IPS-NIHi7 (cell line): ENCODE data around the gene MFSD2B.
"Not testable (repeated sequence)": the region's sequence is repeated elsewhere in the genome, so short reads cannot be mapped to it uniquely, and the experiment has no call there.

Source experiments
- DNase-seq: peaks from one replicate; pipeline ENCODE4 v3.0.0; 2012; ENCODE audit warnings: mixed read lengths; ENCODE audit errors: extremely low spot score

Gene MFSD2B

DNA sequence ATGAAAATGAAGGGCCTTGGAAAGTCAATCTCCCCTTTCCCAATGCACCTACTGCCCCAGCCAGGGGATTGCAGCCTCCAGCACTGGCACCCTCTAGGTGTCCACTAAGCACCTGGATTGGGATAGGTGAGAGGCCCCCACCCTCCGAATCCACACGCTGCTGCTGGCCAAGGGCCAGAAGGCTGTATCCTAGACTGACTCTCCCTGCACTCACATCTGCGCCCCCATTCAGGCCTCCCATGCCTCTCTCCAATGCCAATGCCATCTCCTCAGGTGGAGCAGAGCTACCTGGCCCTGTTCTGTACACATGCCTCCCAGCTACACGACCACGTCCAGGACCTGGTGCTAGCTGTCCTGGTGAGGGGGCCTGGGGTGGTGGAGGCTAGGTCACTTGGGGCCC is 9.8 kb downstream of the MFSD2B start:
- no peak for DNase-seq

DNA sequence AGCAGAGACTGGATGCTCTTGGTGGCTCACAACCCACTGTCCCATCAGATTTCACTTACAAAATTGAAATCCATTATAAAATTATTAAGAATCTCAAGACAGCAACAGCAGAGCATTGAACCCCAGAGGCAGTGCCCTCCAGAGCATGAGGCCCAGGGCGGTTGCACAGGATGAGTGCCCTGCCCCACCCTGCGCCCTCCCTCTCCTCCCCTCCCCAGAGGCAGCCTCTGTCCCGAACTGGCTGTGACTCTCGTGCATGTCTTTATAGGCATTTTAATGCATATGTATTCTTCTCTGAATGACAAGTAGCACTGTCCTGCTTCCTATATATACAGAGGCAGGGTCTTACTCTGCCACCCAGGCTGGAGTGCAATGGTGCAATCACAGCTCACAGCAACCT is 10.4 kb downstream of the MFSD2B start:
- no peak for DNase-seq

DNA sequence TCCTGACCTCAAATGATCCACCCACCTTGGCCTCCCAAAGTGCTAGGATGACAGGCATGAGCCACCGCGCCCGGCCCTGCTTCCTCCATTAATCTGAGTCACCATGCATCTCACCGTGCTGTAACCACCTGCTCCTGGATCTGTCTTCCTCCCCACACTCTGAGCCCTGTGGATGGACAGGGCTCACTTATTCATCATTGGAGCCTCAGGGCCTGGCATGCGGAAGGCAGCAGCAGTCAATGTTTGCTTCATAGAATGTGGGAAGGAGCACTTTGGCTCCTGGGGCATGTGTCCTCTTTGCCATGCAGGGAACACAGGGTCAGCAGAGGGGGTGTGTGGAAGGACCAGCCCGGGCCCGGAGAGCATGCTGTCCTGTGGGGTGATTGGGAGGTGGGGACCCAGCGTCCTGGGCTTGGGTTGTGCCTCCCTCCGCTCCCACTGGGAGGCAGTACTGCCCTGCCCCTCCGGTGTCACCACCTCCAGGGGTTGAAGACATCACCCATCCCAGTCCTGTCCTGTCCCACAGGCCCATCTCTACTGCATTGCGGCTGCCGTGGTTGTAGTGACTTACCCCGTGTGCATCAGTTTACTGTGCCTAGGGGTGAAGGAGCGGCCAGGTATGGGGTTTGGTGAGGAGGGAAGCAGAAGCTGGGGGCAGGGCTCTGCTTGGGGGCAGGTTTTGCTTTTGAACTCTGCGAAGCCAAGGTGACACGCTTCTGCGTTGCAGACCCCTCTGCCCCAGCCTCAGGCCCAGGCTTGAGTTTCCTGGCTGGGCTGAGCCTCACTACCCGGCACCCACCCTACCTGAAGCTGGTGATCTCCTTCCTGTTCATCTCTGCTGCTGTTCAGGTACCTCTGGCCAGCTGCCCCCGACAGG is 11.5 kb downstream of the MFSD2B start:
- DNase-seq = peak; percentile 84

DNA sequence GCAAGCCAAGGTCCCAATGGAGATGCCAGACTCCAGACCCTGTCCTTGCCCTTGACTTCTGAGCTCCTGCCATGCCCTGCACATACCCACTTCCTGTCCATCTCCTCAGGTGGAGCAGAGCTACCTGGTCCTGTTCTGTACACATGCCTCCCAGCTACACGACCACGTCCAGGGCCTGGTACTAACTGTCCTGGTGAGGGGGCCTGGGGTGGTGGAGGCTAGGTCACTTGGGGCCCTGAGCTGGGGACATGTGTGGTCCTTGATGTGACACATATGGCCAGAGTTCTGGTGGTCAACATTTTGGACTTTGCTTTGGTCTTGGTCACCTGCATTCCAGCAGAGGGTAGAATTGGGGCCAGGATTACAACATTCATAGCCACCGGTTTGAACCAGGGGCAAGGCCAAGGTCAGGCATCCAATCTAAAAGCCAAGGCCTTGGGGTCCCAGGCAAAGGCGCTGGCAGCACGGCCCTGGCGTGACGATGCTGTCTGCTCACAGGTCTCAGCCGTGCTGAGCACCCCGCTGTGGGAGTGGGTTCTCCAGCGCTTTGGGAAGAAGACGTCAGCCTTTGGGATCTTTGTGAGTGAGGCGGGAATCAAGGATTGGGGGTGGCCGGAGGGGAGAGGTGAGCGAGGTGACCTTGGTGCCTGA is 12.6 kb downstream of the MFSD2B start:
- DNase-seq = no peak

DNA sequence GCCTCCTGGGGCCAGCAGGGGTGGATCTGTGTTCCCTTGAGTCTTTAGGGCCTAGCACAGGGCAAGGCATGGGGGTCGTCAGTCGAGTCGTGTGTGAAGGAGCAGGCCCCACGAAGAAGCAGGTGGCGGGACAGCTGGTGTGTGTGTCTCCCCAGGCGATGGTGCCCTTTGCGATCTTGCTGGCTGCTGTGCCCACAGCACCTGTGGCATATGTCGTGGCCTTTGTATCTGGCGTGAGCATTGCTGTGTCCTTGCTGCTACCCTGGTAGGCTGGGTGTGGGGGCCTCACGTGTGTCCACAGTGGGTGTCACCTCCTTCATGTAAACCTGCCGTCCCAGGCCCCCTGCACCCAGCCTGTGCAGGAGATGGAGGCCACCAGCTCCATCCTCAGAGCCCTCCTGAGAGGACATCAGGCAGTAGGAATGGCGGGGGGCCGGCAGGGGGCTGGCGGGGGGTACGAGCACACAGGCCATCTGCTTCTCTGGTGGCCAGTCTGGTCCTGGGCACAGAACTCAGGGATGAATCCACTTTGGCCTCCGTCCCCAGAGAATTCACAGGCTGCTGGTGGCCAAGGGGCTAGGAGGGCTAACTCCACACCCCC is 13.2 kb downstream of the MFSD2B start:
- DNase-seq = no peak

DNA sequence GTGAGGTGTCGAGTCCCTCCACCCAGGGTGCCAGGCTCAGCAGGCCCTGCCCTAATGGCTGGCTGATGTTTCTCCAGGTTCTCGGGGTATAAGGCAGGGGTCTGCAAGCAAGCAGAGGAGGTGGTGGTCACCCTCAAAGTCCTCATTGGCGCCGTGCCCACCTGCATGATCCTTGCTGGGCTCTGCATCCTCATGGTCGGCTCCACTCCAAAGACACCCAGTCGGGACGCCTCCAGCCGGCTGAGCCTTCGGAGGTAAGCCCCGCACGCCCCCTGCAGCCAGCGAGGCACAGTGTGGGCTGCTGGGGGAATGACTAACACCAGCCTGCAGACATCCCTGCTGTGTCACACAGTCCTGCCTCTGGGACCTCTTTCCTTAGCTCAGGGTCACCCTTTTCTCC is 14.1 kb downstream of the MFSD2B start:
- DNase-seq = peak; percentile 59

DNA sequence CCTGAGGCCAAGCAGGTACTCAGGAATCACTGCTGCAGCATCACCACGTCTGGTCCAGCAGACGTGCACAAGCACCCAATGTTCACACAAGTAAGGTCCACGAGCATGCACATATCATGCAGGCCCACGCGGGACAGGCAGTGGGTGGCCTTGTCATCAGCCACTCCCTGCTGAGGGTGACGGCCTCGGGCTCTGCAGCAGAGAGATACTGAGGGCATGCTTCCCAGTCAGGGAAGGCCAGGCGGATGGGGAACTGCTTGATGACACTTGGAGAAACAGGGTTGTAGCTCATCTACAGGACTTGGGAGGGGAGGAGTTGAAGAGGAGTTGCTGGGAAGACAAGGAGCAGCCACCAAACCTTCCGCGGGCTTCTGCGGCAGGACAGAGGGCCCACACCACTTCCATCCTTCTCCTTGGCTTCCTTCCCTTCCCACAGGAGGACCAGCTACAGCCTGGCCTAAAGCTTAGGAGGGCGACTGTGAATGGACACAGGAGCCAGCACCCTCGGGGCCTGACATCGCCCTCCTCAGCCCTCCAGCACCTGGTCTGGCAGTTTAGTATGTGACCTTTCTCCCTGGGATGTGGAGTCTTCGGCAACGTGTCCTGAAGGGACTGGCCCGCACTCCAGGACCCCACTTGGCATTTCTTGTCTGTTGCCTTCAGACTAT is 15.2 kb downstream of the MFSD2B start:
- no peak for DNase-seq

DNA sequence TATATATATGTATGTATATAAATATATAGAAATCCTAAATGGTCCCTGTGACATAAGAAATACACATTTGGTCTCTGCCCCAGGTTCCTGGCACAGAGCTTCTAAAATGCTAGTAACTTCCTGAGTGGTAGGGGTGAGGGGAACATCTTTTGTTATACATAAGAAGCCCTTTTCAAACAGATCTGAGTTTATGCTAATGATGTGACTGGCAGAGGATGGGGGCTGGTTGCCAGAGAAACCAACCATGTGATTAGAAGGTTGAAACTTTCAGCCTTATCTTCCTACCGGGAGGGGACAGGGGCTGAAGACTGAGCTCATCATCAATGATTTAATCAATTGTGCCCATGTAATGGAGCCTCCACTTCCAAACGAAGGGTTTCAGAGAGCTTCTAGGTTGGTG is 16.3 kb downstream of the MFSD2B start:
- DNase-seq = no peak

DNA sequence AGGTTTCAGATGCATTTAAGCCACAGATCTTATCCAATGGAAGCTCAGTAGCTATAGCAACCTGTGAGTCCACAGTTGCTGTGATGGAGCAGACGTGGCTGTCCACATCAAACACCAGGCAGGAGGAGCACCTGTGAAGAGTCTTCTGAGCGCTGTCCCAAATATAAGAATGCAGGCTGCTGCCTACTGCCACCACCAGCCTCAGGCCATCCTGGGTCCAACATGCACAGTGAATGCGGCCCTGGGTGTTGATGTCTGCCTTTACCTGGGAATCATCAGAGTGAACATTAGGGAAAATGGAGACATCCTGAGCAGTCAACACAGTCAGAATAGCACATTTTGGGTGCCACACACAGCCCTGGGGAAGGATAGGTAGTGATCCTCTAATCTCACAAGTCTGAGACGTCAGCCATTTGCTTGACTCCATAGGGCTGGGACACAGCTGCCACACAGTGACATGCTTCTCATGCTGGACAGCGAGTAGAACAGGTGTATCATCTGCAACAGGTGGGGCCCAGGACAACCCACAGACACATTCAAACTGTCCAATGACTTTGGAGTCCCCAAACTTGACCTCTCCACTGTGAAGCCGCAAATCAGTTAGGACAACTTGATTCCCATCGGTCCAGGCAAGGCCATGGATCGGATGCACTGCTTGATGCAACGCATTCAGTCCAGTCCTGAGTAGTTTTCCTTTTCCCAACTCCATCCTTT is 29.1 kb downstream of the MFSD2B start:
- DNase-seq = no peak

DNA sequence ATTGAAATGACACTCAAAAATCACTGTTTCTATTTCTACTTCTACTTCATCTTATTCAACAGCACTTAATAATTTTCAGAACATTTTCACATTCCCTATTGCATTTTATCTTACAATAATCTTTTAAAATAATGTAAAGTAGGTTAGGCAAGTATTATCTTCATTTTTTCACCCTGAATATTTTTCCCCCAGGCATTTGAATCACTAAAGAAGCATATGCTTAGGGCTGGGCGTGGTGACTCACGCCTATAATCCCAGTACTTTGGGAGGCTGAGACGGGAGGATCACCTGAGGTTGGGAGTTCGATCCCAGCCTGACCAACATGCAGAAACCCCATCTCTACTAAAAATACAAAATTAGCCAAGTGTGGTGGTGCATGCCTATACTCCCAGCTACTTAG is 30.6 kb downstream of the MFSD2B start:
- DNase-seq = no peak

DNA sequence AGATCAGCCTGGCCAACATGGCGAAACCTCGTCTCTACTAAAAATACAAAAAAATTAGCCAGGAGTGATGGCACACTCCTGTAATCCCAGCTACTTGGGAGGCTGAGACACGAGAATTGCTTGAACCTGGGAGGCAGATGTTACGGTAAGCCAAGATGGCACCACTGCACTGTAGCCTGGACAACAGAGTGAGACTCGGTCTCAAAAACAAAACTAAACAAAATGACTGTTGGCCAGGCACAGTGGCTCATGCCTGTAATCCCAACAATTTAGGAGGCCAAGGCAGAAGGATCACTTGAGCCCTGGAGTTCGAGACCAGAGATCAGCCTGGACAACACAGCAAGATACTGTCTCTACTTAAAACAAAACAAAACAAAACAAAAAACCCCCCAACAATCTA is 33.2 kb downstream of the MFSD2B start:
- DNase-seq = not testable (repeated sequence)

DNA sequence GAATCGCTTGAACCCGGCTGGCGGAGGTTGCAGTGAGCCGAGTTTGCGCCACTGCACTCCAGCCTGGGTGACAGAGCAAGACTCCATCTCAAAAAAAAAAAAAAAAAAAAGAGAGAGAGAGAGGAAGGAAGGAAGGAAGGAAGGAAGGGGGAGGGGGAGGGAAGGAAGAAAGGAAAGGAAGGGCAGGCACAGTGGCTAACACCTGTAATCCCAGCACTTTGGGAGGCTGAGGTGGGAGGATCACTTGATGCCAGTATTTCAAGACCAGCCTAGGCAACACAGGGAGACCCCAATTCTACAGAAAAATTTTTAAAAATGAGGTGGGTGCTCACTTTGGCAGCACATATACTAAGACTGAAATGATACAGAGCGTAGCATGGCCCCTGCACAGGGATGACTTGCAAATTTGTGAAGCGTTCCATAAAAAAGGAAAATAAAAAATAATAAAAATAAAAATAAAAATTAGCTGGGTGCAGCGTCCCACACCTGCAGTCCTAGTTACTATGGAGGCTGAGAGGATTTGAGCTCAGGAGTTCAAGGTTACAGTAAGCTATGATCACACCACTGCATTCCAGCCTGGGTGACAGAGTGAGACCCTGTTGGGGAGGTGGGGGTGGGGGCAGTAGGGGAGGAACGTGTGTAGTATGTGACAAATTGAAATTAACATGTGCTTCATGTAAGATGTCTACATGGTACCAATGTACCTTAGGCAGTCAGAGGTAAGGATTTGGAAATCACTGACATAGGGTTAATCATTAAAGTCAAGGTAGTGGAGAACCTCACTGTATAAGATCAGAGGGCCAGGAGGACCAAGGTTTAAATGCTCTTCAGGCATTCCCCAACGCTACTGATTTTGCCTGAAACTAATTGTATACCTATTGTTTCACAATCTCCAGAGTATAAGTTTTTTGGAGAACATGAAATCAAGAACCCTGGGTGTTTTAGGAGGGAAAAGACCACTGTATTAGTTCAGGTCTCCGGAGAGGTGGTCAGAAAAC is 35.9 kb downstream of the MFSD2B start:
- DNase-seq = no peak

DNA sequence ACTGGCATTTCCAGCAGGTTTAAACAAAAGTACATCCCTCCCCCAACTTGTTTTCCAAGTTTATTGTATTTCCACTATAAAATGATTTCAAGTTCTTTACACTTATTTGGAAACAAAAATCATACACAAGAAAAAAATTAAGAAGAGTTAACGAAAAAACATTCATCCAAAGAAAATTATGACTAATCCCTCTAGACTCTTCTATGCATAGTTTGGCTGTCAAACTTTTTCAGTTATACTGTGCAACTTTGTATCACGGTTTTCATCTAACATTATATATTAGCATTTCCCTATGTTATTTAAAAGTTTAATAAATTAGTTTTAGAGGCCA is 36.7 kb downstream of the MFSD2B start:
- DNase-seq = no peak

DNA sequence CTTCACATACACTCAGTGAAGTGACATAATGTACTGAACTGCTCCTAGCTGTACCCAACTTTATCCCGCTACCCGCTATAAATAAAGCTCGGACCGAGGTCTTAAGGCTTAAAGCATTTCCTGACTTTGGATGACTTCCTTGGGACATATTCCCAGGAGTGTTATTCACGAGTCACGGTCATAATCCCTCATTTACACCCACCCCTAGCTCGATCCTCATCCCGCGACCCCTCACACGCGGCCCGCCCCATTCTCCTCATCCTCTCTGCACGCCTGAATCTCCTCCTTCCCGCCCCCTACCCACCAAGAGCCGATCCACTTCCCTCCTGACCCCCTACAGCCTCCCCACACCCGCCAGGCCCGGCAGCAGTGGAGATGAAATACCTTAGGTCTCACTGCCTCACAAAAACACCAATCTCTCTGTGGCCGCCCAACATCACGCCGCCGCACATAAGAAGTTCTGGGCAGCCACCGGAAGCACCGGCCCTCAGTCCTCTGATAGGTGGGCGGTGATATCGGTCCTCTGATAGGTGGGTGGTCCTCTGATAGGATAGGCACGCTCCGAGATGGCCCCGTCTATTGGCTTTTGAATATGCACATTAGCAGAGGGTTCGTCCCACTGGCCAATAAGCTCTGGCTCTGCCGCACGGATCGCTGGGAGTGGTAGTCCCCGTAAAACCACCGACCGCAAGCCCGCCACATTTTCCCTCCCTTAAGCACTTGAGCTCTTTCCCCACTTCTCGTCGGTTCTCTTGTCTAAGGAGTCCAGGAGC is 37.2 kb downstream of the MFSD2B start, which contains the start of gene WDCP:
TSS of gene WDCP (minus strand) at position 462 of the 773 bp plus-strand sequence. CDS start 7,897 bp downstream, outside the sequence.
- DNase-seq = peak; percentile 93

DNA sequence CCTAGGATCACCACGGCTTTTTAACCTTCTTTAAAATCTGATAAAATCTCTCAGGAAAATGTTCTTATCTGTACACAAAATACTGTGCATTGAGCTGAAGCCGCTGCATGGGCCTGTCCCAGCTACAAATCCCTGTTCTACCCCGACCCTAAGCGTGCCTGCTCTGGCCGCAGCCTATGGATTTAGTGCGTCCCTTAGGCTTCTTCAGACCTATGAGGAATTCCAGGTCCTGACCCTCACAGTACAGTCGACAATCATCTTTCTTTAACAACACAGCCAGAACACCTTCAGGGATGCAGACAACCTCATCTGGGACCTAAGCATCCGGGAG is 37.8 kb downstream of the MFSD2B start:
- DNase-seq = no peak

DNA sequence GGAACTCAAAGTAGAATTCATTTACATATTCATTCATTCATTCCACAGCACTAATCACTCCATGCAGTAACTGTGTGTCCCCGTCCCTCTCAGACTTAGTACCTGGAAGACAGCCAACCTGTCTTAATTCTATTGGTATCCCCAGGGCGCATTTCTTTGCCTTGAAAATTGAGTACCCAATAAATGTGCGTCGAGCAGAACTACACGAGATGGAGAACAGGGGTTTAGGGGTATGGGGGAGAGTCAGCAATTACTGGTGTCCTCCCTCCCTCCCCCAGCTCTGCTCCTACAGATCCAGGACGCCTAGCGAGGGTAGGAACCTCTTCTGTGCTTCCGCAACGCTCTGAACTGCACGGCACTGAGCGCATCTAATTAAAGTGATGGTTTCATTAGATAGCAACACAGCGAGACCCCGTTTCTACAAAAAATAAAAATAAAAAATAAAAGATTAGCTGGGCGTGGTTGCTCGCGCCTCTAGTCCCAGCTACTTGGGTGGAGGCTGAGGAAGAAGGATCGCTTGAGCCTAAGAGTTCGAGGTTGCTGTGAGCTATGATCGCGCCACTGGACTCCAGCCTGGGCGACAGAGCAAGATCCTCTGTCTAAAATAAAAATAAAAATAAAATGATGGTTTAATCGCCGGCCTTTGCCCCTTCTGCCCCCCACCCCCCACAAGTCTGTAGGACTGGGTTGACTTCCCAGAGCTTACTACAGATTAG is 39.0 kb downstream of the MFSD2B start:
- DNase-seq = no peak

DNA sequence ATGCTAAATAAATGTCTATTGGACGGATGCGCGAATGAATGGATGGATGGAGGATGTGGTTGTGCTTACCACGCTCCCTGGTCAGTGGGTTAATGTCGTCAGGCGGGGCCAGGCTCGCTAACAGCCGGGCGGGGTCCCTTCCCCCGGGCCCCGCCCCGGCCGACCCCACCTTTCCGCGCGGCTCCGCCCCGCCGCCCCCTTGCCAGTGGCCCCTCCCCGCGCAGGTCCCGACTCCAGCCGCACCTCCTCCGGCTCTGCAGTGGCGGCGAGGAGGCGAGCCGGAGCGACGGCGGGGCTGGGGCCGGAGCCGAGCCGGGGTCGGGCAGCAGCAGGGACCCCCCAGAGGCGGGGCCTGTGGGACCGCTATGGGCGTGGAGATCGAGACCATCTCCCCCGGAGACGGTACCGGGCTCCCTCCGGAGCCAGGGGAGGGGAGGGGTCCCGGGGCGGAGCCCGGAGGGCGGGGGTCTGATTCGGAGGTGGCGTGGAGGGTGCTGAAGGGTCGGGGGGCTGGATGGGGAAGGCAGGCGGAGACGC is 39.7 kb downstream of the MFSD2B start, which contains the start of gene FKBP1B:
TSS of gene FKBP1B (plus strand) at position 257 of the 537 bp plus-strand sequence. CDS start at position 366, 109 bp downstream.
- DNase-seq = peak; percentile 83
